H9 (cell line): Measurements from ENCODE around the gene TTLL3. TPM values are rescaled to one million over a fixed set of nuclear protein-coding genes. Genes with fewer than 3 reads are reported as not detected.

Experiments
- DNase-seq: peaks from one replicate; pipeline ENCODE4 v3.0.0-alpha.2; 2017
- H2AFZ ChIP-seq: one replicate; pipeline ENCODE4 v1.6.1; 2013; ENCODE audit warnings: mild to moderate bottlenecking, low read length, control low read depth, moderate library complexity
- H2AK5ac ChIP-seq: 2 replicates; pipeline ENCODE4 v1.6.1; 2013; ENCODE audit warnings: low read length, control low read depth, mixed read lengths; ENCODE audit not compliant: insufficient read length
- H2BK120ac ChIP-seq: one replicate; pipeline ENCODE4 v1.6.1; 2013; ENCODE audit warnings: low read depth, mild to moderate bottlenecking, low read length, control low read depth, inconsistent platforms; ENCODE audit not compliant: poor library complexity, severe bottlenecking
- H2BK12ac ChIP-seq: 2 replicates; pipeline ENCODE4 v1.6.1; 2013; ENCODE audit warnings: low read length, control low read depth, mixed read lengths, low read depth; ENCODE audit not compliant: insufficient read length
- H2BK15ac ChIP-seq: 2 replicates; pipeline ENCODE4 v1.6.1; 2013; ENCODE audit warnings: low read depth, low read length, control low read depth
- H2BK20ac ChIP-seq: one replicate; pipeline ENCODE4 v1.6.1; 2013; ENCODE audit warnings: low read depth, mild to moderate bottlenecking, low read length, control low read depth, inconsistent platforms; ENCODE audit not compliant: poor library complexity, severe bottlenecking
- H2BK5ac ChIP-seq: 2 replicates; pipeline ENCODE4 v1.6.1; 2013; ENCODE audit warnings: low read length, control low read depth, mixed read lengths; ENCODE audit not compliant: insufficient read length
- H3K14ac ChIP-seq: 2 replicates; pipeline ENCODE4 v1.6.1; 2013; ENCODE audit warnings: low read length, control low read depth; ENCODE audit not compliant: insufficient read depth
- H3K18ac ChIP-seq: 2 replicates; pipeline ENCODE4 v1.6.1; 2013; ENCODE audit warnings: low read depth, mild to moderate bottlenecking, mixed read lengths, low read length, control low read depth; ENCODE audit not compliant: insufficient read length
- H3K23ac ChIP-seq: 2 replicates; pipeline ENCODE4 v1.6.1; 2013; ENCODE audit warnings: low read length, control low read depth, mixed read lengths, low read depth; ENCODE audit not compliant: insufficient read length
- H3K23me2 ChIP-seq: 2 replicates; pipeline ENCODE4 v1.6.1; 2013; ENCODE audit warnings: low read depth, mild to moderate bottlenecking, mixed read lengths, low read length, control low read depth; ENCODE audit not compliant: insufficient read length, poor library complexity, severe bottlenecking
- H3K27ac ChIP-seq: 2 replicates; pipeline ENCODE4 v1.5.1; 2013; ENCODE audit warnings: low read length, control low read depth, mixed read lengths, low read depth; ENCODE audit not compliant: insufficient read length
- H3K27me3 ChIP-seq: 2 replicates; pipeline ENCODE4 v1.6.1; 2013; ENCODE audit warnings: low read length, control low read depth, inconsistent platforms; ENCODE audit not compliant: insufficient read depth
- H3K4ac ChIP-seq: 2 replicates; pipeline ENCODE4 v1.6.1; 2013; ENCODE audit warnings: low read depth, mild to moderate bottlenecking, control low read depth, inconsistent platforms, low read length, moderate library complexity
- H3K4me1 ChIP-seq: 2 replicates; pipeline ENCODE4 v1.6.1; 2013; ENCODE audit warnings: low read length, control low read depth, inconsistent platforms; ENCODE audit not compliant: insufficient read depth
- H3K4me2 ChIP-seq: 2 replicates; pipeline ENCODE4 v1.6.1; 2013; ENCODE audit warnings: low read length, control low read depth, mixed read lengths; ENCODE audit not compliant: insufficient read length, insufficient read depth
- H3K56ac ChIP-seq: 2 replicates; pipeline ENCODE4 v1.6.1; 2013; ENCODE audit warnings: low read depth, mild to moderate bottlenecking, mixed read lengths, low read length, control low read depth; ENCODE audit not compliant: insufficient read length
- H3K79me1 ChIP-seq: 2 replicates; pipeline ENCODE4 v1.6.1; 2013; ENCODE audit warnings: low read depth, mild to moderate bottlenecking, moderate library complexity, low read length, control low read depth, inconsistent platforms; ENCODE audit not compliant: insufficient read depth, poor library complexity, severe bottlenecking
- H3K79me2 ChIP-seq: 2 replicates; pipeline ENCODE4 v1.6.1; 2013; ENCODE audit warnings: low read length, control low read depth, inconsistent platforms; ENCODE audit not compliant: insufficient read depth
- H3K9ac ChIP-seq: 2 replicates; pipeline ENCODE4 v1.6.1; 2013; ENCODE audit warnings: low read length, control low read depth, mixed read lengths; ENCODE audit not compliant: insufficient read length; ENCODE audit errors: extremely low read depth
- H3K9me3 ChIP-seq: one replicate; pipeline ENCODE4 v1.6.1; 2013; ENCODE audit warnings: low read depth, low read length, inconsistent platforms; ENCODE audit not compliant: control insufficient read depth
- H3T11ph ChIP-seq: one replicate; pipeline ENCODE4 v1.6.1; 2013; ENCODE audit warnings: mild to moderate bottlenecking, low read length, control low read depth, inconsistent platforms
- H4K20me1 ChIP-seq: one replicate; pipeline ENCODE4 v1.6.1; 2013; ENCODE audit not compliant: control insufficient read depth, insufficient read length, insufficient read depth
- H4K5ac ChIP-seq: 2 replicates; pipeline ENCODE4 v1.6.1; 2013; ENCODE audit warnings: low read depth, mild to moderate bottlenecking, mixed read lengths, low read length, control low read depth; ENCODE audit not compliant: insufficient read length
- H4K8ac ChIP-seq: replicated peaks from 2 replicates; pipeline ENCODE4 v1.6.1; 2013; ENCODE audit warnings: low read length, control low read depth, mixed read lengths, low read depth; ENCODE audit not compliant: insufficient read length
- H4K91ac ChIP-seq: 2 replicates; pipeline ENCODE4 v1.6.1; 2013; ENCODE audit warnings: low read depth, mild to moderate bottlenecking, moderate library complexity, mixed read lengths, low read length, control low read depth; ENCODE audit not compliant: insufficient read length
- H3K27ac Mint-ChIP-seq, 3 experiments: 2 replicates in 2 of 3; 3 replicates in 1 of 3; pipeline ENCODE4 v1.8.0; 2020 to 2021; ENCODE audit warnings: mixed read lengths in 3 of 3, mild to moderate bottlenecking in 1 of 3, moderate library complexity in 1 of 3
- H3K27me3 Mint-ChIP-seq: 2 replicates; pipeline ENCODE4 v1.8.0; 2021; ENCODE audit warnings: low read depth, mild to moderate bottlenecking, moderate library complexity, mixed read lengths
- H3K36me3 Mint-ChIP-seq, 3 experiments: 2 replicates in 2 of 3; 3 replicates in 1 of 3; pipeline ENCODE4 v1.8.0; 2020 to 2021; ENCODE audit warnings: low read depth in 3 of 3, mixed read lengths in 3 of 3; ENCODE audit not compliant: insufficient read depth in 1 of 3
- H3K4me1 Mint-ChIP-seq, 2 experiments: 2 replicates each; pipeline ENCODE4 v1.8.0; 2020; ENCODE audit warnings: mixed read lengths in 2 of 2
- H3K4me3 Mint-ChIP-seq, 2 experiments: 2 replicates in 1 of 2; 3 replicates in 1 of 2; pipeline ENCODE4 v1.8.0; 2020 to 2021; ENCODE audit warnings: mild to moderate bottlenecking in 2 of 2, mixed read lengths in 2 of 2, moderate library complexity in 1 of 2
- H3K9me3 Mint-ChIP-seq, 2 experiments: 2 replicates in 1 of 2; 3 replicates in 1 of 2; pipeline ENCODE4 v1.8.0; 2020; ENCODE audit warnings: mild to moderate bottlenecking in 2 of 2, mixed read lengths in 2 of 2, moderate library complexity in 1 of 2
- CTCF ChIP-seq: fragments of 200-600 bp; sonication (generic); conservative IDR thresholded peaks from 3 replicates; pipeline ENCODE4 v1.8.0; 2021; ENCODE audit warnings: antibody characterized with exemption, mild to moderate bottlenecking
- WGBS: extraction: QIAGEN DNeasy Blood & Tissue Kit; methylation state at CpG from one replicate; pipeline ENCODE4 v1.1.7; 2013; ENCODE audit warnings: missing lambda C conversion rate, low lambda C conversion rate, mixed read lengths; ENCODE audit not compliant: insufficient read length; ENCODE audit errors: extremely low coverage; 5-methylcytosine and 5-hydroxymethylcytosine counted together
- total RNA-seq: library from RNA; stranded (reverse); gene quantifications from 2 replicates; pipeline ENCODE4 v1.2.1, GENCODE V29; 2021

Gene TTLL3
- total RNA-seq, 1 experiment from 2014 or later, result 14.4 TPM

- H3K14ac ChIP-seq, result no peak overlapping the region
- H3K9me3 ChIP-seq, result no peaks in the 10 kb centered on the region
- peak overlapping the region; percentile 34 for H3K4me2 ChIP-seq
- Mint-ChIP-seq H3K27ac (no peak overlapping the region), H3K27me3 (peaks cover 31% of the 10 kb centered on the region), H3K4me3 (peak overlapping the region; percentile 59 to 73), H3K4me1 (peaks cover 15 to 33% of the 10 kb centered on the region in 2 experiments), H3K36me3 (no peaks in the 10 kb centered on the region), H3K9me3 (no peaks in the 10 kb centered on the region)
- WGBS, result no CpG with 5 or more reads among the region's 45 CpGs
- peak; percentile 59 for TF ChIP-seq CTCF
- no peak overlapping the region for H3K23ac ChIP-seq
- H3K56ac ChIP-seq, result no peak overlapping the region
- no peaks in the 10 kb centered on the region; the same call in 1 of the 2 replicates for H3K27me3 ChIP-seq
- no peaks in the 10 kb centered on the region for H3K4me1 ChIP-seq
- H2BK120ac ChIP-seq, result no peak overlapping the region
- no peak overlapping the region for H4K8ac ChIP-seq
- no peak overlapping the region for H2BK15ac ChIP-seq
- H3K18ac ChIP-seq, result no peak overlapping the region
- peaks cover 5% of the 10 kb centered on the region for H3K23me2 ChIP-seq
- no peaks in the 10 kb centered on the region for H3K79me1 ChIP-seq
- DNase-seq, result peak; percentile 85
- no peak overlapping the region for H3T11ph ChIP-seq
- no peak overlapping the region for H2AFZ ChIP-seq
- H3K4ac ChIP-seq, result no peak overlapping the region
- H3K9ac ChIP-seq, result no peak overlapping the region
- no peak overlapping the region for H4K5ac ChIP-seq
- H3K79me2 ChIP-seq, result no peaks in the 10 kb centered on the region
- H4K20me1 ChIP-seq, result no peaks in the 10 kb centered on the region
- no peak overlapping the region for H2AK5ac ChIP-seq
- H3K27ac ChIP-seq, result no peak overlapping the region
- H2BK5ac ChIP-seq, result no peak overlapping the region
- no peak overlapping the region for H2BK12ac ChIP-seq
- H4K91ac ChIP-seq, result no peak overlapping the region
- H2BK20ac ChIP-seq, result no peak overlapping the region
Observed at GRCh38 chr3:9862391-9863057, 52.5 kb downstream of the TTLL3 start.
